IPS-NIHi7 (cell line): ENCODE measurements around the gene SRPRA.

Experiments used
- DNase-seq: peaks from one replicate; pipeline ENCODE4 v3.0.0; 2012; ENCODE audit warnings: mixed read lengths; ENCODE audit errors: extremely low spot score

SRPRA gene

DNA sequence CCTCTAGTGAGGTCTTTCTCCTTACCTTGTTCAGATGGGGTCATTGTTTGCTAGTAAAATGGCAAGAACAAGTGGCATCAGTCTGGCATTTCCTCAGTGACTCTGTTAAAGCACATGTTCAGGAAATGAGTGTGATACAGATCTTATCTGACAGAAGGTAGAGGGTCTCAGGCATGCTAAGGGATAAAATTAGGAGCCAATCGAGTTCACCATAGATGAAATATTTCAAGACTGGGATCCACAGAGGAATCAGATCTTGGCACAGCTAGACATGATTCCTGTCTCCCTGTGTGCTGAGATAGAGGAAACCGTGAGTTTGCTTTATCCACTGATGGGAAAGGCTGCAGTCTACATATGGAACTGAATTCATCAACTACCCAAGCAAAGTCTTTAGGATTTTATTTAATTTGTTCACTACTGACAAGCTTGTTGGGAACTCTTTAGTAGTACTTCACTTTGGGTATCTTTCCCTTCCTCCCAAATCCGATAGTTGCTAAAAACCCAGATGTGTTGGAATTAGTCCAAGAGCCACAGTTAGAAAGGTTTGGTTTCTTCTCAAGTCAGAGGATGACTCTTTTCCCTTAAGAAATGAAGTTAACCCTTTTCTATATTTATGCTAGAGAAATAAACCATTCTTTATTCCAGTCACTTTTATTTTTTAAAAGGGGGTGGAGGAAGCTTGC is 38.7 kb downstream of the SRPRA start:
- no peak for DNase-seq

DNA sequence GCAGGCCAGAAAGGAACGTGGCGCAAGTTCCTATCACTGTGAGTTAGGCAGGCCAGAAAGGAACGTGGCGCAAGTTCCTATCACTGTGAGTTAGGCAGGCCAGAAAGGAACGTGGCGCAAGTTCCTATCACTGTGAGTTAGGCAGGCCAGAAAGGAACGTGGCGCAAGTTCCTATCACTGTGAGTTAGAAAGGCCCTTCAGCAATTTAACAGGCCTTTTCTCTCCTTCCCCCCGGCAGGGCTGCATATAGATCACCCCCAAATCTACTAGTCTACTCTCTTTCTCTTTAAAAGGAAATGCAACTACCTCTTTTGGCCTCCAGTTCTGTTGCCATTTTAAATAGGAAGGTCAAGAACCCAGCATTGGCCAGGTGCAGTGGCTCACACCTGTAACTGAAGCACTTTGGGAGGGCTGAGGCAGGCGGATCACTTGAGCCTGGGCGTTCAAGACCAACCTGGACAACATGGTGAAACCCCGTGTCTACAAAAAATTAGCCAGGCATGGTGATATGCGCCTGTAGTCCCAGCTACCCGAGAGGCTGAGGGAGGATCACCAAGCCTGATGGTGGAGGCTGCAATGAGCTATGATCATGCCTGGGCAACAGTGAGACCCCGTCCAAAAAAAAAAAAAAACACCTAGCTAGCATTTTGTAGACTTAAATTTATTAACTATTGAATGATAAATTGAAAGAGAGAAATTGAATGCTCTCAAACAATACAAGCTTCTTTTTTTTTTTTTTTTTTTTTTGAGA is 42.2 kb downstream of the SRPRA start:
- DNase-seq = no peak

DNA sequence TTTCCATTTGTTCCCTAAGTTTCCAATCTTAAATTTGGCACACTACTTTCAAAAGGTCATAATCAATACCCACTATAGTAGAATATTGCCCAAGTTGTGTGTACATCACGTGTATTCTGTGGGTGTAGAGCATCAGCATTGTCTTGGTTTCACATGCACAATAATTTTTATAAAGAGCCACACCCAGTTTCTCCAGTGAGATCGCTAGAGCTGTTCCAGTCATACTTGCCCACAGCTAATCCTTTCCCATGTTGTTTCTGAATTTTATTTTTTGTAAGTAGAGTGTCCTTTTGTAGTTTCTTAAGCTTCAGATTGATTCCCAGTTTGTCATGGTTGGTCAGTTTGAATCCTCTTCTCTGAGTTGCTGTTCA is 43.4 kb downstream of the SRPRA start:
- no peak for DNase-seq

DNA sequence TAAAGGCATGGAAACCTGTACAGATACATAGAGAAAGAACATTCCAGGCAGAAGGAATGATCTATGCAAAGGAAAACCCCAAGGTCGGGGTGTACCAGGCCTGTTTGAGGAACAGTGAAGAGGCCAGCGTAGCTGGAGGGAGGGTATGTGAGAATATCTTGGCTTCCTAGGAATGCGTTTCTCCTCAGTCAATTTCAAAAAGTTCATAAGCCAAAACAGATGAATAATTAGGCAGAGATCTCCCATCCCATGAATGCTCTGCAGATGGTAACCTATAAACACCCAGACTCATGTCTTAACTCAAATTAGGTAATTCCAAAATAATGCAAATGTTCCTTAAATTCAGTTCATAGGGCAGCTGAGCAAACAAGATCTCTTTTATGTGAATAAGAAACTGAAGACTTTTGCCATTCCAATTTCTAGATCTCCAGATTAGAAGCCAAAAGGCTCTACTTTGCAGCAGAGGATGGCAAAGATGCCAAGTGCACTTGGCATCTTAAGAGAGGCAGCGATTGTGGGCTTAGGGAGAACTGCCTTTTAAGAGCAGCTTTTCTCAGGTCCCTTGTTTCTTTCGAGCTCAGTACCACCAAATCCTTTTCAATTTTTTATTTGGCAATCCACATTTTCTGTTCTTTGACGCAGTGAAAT is 43.9 kb downstream of the SRPRA start:
- no peak for DNase-seq

DNA sequence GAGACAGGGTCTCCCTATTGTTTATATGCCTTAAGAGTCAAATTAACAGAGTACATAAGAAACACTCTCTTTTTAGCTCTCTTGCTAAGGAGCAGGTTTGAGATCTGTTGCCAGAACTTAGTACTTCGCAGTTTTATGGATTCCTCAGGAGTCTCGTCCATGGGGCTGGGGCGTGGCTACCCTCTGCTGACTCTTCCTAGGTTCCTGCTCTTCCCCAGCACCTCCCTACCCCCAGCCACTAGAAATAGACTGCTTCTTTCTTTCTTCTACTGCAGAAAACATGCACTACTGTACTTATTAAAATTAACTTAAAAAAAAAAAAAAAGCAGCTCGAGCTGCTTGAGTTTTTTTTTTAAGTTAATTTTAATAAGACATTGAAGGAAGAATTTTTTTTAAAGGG is 49.1 kb downstream of the SRPRA start:
- DNase-seq = no peak

DNA sequence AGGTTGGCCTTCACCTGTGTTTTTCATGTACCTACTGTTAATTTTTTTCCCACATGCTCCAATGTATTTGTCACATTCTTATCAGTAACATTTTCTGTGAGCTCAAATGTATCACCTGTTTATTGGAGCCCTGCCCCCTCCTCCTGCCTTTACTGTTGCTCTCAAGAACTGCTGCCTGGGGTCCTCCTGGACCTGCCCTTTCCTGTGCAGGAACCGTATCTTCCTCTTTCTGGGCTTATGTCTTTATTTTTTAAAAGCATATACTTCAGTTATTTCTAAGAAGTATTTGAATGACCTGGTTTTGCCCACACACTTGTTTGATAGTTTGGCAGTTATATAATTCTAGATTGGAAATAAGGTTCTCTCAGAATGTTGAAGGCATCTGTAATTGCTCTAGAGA is 51.2 kb downstream of the SRPRA start:
- no peak for DNase-seq

DNA sequence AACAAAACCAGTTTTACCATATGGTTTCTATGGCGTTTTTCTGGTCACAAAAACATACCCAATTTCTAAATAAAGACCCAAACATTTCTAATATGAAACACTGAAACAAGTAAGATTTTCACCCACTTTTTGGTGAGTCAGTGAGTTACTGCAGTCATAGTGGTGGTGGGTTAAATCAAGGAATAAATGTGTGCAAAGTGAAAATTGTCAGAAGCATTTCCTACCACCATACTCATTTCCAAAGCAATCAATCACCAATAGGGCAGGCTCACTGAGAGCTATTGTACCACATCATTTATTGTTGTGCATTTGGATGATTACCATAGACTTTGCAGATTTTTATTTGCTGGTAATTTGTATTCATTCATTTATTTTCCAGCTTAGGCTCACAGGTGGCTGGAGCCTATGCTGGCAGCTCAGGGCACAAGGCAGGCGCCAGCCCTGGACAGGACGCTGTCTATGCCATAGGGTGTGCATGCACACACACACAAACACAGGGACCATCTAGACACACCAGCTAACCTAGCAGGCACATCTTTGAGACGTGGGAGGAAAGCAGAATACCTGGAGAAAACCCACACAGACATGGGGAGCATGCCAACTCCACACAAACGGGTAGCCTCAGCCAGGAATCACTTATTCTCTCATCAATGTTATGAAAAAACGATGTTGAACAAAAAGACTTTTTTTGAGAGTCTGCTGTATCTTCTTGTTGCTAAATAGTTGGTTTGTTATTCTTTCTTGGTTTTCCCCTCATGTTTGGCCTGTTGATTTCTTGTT is 52.0 kb downstream of the SRPRA start:
- no peak for DNase-seq

DNA sequence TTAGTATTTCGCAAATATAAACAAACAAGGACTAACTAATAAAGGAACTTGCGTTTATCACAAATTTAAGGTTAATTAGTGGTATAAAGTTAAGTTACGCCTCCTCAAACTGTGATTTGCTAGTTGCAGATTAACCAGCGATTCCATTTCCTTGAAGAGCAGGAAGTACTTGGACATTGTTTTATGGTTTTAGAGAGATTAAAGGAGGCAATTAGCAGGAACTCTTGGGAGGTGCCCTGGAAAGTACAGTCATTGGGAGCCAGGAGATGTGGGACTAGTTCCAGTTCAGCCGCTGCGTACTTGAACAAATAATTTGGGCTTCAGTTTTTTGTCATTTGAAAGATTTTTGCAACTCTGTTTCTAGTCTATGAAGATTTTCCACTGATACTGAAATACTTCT is 53.9 kb downstream of the SRPRA start:
- DNase-seq = no peak

DNA sequence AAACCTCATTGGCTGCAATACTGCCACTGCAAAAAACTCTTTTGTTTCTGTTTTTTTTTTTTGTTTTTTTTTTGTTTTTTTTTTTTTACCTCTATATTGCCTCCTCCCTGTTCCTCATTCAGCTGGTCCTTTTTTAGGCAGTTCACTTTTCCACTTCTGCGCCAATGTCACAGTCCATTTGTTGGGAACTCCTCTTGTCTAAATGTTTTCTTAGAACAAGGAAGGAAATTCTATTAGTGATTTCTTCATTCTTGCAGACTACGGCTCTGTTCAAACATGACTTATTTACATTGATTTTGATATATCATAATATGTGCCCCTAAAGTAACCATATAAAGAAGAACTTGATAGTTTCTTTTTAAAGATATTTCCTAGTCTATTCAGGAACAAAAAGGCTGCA is 54.3 kb downstream of the SRPRA start:
- no peak for DNase-seq
